T-cell (primary cell): ENCODE data around the gene XAB2. TPM values are rescaled to one million over a fixed set of nuclear protein-coding genes. Genes with fewer than 3 reads are reported as not detected.

ENCODE experiments used
- ATAC-seq, 4 experiments: fragments of 200-7000 bp in 3 of 4; fragments of 150-1000 bp in 1 of 4; cut with Tn5 transposase; replicated peaks in 1 of 4; 1 replicate in 3 of 4; 2 replicates in 1 of 4; pipeline ENCODE4 v1.10.0; 2021; ENCODE audit warnings: moderate library complexity in 3 of 4, mild to moderate bottlenecking in 2 of 4, moderate number of reproducible peaks in 1 of 4
- CTCF ChIA-PET, 2 donors: fragments of 300-600 bp; sonication (Branson Sonifier 250); formaldehyde crosslinking; loops; one replicate each; lab custom pipeline; 2022; ENCODE audit warnings: antibody characterized with exemption in 2 of 2; lab: Charles Lee
- POLR2A ChIA-PET, 2 donors: fragments of 300-600 bp; sonication (Branson Sonifier 250); formaldehyde crosslinking; loops; one replicate each; lab custom pipeline; 2022; ENCODE audit warnings: antibody characterized with exemption in 2 of 2; lab: Charles Lee
- DNase-seq, 35 experiments: peaks; one replicate each; pipeline versions ENCODE4 v3.0.0 to v3.0.0-alpha.2; 2013 to 2023
- H3K27ac ChIP-seq: one replicate; pipeline ENCODE4 v1.5.1; 2013; ENCODE audit warnings: low read length
- H3K27me3 ChIP-seq, 2 experiments: replicated peaks in 1 of 2; 1 replicate in 1 of 2; 2 replicates in 1 of 2; pipeline versions ENCODE4 v1.6.1 to v1.7.0; 2013; ENCODE audit warnings: low read length in 1 of 2, mixed read lengths in 1 of 2; ENCODE audit not compliant: control insufficient read depth in 2 of 2, insufficient read depth in 2 of 2; ENCODE audit errors: extremely low read depth in 1 of 2
- H3K36me3 ChIP-seq, 2 donors: 1 replicate in 1 of 2; 2 replicates in 1 of 2; pipeline versions ENCODE4 v1.6.1 to v1.7.0; 2013; ENCODE audit warnings: low read length in 1 of 2; ENCODE audit not compliant: control insufficient read depth in 2 of 2, insufficient read depth in 1 of 2; ENCODE audit errors: extremely low read depth in 1 of 2
- H3K4me1 ChIP-seq, 2 experiments: 1 replicate in 1 of 2; 2 replicates in 1 of 2; pipeline versions ENCODE4 v1.6.1 to v1.7.0; 2013; ENCODE audit warnings: low read length in 2 of 2, mixed read lengths in 1 of 2; ENCODE audit not compliant: insufficient read depth in 2 of 2, control insufficient read depth in 1 of 2; ENCODE audit errors: extremely low read depth in 1 of 2
- H3K4me3 ChIP-seq, 2 donors: 1 replicate in 1 of 2; 2 replicates in 1 of 2; pipeline versions ENCODE4 v1.5.1 to v1.7.0; 2013; ENCODE audit warnings: mild to moderate bottlenecking in 2 of 2, low read length in 1 of 2, moderate library complexity in 1 of 2; ENCODE audit not compliant: control insufficient read depth in 1 of 2; ENCODE audit errors: extremely low read depth in 1 of 2
- H3K9me3 ChIP-seq: 2 replicates; pipeline ENCODE4 v1.7.0; 2013
- H3K27ac Mint-ChIP-seq, 2 donors: one replicate each; pipeline ENCODE4 v1.8.0; 2020 to 2021; ENCODE audit warnings: mild to moderate bottlenecking in 2 of 2, mixed read lengths in 2 of 2
- H3K27me3 Mint-ChIP-seq, 2 donors: one replicate each; pipeline ENCODE4 v1.8.0; 2021 to 2022; ENCODE audit warnings: mixed read lengths in 2 of 2
- H3K36me3 Mint-ChIP-seq: one replicate; pipeline ENCODE4 v1.8.0; 2021; ENCODE audit warnings: mixed read lengths
- H3K4me1 Mint-ChIP-seq, 3 donors: one replicate each; pipeline ENCODE4 v1.8.0; 2020 to 2022; ENCODE audit warnings: mixed read lengths in 3 of 3, mild to moderate bottlenecking in 1 of 3
- H3K4me3 Mint-ChIP-seq, 3 donors: one replicate each; pipeline ENCODE4 v1.8.0; 2020 to 2022; ENCODE audit warnings: mild to moderate bottlenecking in 3 of 3, mixed read lengths in 3 of 3, moderate library complexity in 3 of 3
- H3K9me3 Mint-ChIP-seq, 3 donors: one replicate each; pipeline ENCODE4 v1.8.0; 2020 to 2022; ENCODE audit warnings: mixed read lengths in 3 of 3
- WGBS: methylation state at CpG from one replicate; pipeline ENCODE4 v1.1.5; 2013; ENCODE audit warnings: missing lambda C conversion rate; ENCODE audit not compliant: insufficient coverage; 5-methylcytosine and 5-hydroxymethylcytosine counted together
- total RNA-seq, 35 experiments: library from RNA in 6 of 35; stranded (reverse) in 6 of 35; fragments of 120-200 nt in 1 of 35; gene quantifications; one replicate each; pipeline versions ENCODE4 v1.2.1 to v1.2.4 and lab custom pipeline; 2013 to 2026

The XAB2 gene
- total RNA-seq, 5 donors from 2014 or later (not counting 1 experiment from before 2014, with no cell fraction given) = 59.9 to 82.6 (median 78.1) TPM

DNA sequence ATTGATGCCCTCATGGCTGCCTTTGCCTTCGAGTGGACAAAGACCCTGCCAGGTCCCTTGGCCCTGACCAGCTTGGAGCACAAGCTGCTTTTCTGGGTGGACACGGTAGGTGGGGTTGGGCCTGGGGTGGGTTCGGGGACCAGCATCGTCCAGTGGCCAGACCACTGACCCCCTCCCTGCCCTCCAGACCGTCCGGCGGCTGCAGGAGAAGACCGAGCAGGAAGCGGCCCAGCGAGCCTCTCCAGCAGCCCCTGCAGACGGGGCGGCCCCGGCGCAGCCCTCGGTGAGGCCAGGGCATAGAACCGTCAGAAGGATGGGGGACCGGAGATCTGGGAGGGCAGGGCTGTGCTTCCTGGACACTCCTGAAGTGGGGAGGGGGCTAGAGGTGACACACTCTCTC lies 23.1 kb downstream of the XAB2 start:
- WGBS = 88% methylated on average over 8 of the region's 17 CpGs
- no peak overlapping the region for H3K27ac ChIP-seq
- CTCF ChIA-PET = interaction anchor here in 1 of 2 donors (0.6 kb wide), 2 partner anchors 38 to 522 kb away, joined by 4 to 5 read pairs; no protein-coding TSS in a partner anchor
- peaks cover 18 to 23% of the 10 kb centered on the region in 2 donors for H3K27me3 Mint-ChIP-seq
- no peaks in the 10 kb centered on the region for H3K36me3 ChIP-seq
- peaks cover 0 to 47% of the 10 kb centered on the region in 2 experiments for H3K27me3 ChIP-seq
- no peak overlapping the region for H3K27ac Mint-ChIP-seq
- ATAC-seq (no peak), DNase-seq (no peak)
- H3K9me3 ChIP-seq = no peaks in the 10 kb centered on the region
- H3K4me1 Mint-ChIP-seq = peaks cover 0 to 11% (median 0%) of the 10 kb centered on the region in 3 donors
- H3K9me3 Mint-ChIP-seq = no peaks in the 10 kb centered on the region
- no peak overlapping the region for H3K4me3 Mint-ChIP-seq
- POLR2A ChIA-PET = interaction anchor here in 1 of 2 donors (0.6 kb wide), 1 partner anchor 14 kb away, joined by 7 read pairs; no protein-coding TSS in a partner anchor
- H3K4me1 ChIP-seq = peaks cover 5 to 7% of the 10 kb centered on the region in 2 experiments
- H3K4me3 ChIP-seq = no peak overlapping the region
- no peaks in the 10 kb centered on the region for H3K36me3 Mint-ChIP-seq

DNA sequence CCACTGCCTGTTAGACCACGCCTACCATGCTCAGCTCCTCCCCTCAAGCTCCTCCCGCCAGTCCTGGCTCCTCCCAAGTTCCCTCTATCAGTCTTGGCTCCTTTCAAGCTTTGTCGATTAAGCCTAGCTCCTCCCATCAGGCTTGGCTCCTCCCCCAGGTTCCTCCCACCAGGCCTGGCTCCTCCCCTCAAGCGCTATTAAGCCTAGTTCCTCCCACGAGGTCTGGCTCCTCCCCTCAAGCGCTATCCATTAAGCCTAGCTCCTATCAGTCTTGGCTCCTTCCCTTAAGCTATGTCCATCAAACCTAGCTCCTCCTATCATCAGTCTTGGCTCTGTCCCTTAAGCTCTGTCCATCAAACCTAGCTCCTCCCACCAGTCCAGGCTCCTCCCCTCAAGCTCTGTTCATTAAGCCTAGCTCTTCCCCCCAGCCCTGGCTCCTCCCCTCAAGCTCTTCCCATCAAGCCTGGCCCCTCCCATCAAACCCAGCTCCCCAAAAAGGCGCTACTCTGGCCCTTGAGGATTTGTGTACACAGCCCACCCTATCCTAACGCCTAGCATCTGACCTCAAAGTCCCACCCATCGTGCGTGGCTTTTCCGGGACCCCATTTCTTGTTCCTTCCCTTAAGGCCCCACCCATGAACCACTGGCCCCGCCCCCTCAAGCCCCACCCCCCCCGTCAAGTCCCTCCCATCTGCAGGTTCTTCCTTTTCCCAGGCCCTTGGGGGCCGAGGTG lies 23.7 kb downstream of the XAB2 start:
- Histone ChIP-seq H3K27ac (no peak overlapping the region), H3K4me3 (no peak overlapping the region), H3K4me1 (peaks cover 5 to 7% of the 10 kb centered on the region in 2 experiments), H3K9me3 (no peaks in the 10 kb centered on the region), H3K27me3 (peaks cover 0 to 47% of the 10 kb centered on the region in 2 experiments), H3K36me3 (no peaks in the 10 kb centered on the region)
- ChIA-PET CTCF (interaction anchor here in 1 of 2 donors (0.6 kb wide), 2 partner anchors 37 to 521 kb away, joined by 4 to 5 read pairs; no protein-coding TSS in a partner anchor), POLR2A (interaction anchor here in 1 of 2 donors (0.6 kb wide), 1 partner anchor 15 kb away, joined by 7 read pairs; no protein-coding TSS in a partner anchor)
- Mint-ChIP-seq H3K9me3 (no peaks in the 10 kb centered on the region), H3K4me3 (no peak overlapping the region), H3K27me3 (peaks cover 18 to 23% of the 10 kb centered on the region in 2 donors), H3K4me1 (peaks cover 0 to 11% (median 0%) of the 10 kb centered on the region in 3 donors), H3K27ac (no peak overlapping the region), H3K36me3 (no peaks in the 10 kb centered on the region)
- DNase-seq (peak in 11 of 35 experiments; percentile 18 to 41 (median 23)), ATAC-seq (peak in 2 of 4 experiments; percentile 23 to 64)
- WGBS = 67% methylated on average over 8 of the region's 14 CpGs

DNA sequence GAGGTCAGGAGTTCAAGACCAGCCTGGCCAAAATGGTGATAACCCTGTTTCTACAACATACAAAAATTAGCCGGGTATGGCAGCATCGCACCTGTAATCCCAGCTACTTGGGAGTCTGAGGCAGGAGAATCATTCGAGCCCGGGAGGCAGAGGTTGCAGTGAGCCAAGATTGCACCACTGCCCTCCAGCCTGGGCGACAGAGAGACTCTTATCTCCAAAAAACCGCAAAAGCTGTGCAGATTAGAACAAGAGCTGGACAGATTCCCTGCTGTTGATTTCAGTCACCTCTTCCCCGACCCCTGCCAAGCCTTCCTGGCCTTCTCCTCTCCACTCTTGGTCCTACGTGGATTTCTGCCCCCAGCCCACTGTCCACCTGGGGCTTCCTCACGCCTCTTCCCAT lies 25.4 kb downstream of the XAB2 start:
- ATAC-seq (no peak), DNase-seq (no peak)
- POLR2A ChIA-PET = no interaction called here
- Mint-ChIP-seq H3K4me1 (peaks cover 0 to 11% (median 0%) of the 10 kb centered on the region in 3 donors), H3K36me3 (no peaks in the 10 kb centered on the region), H3K27ac (no peak overlapping the region), H3K4me3 (no peak overlapping the region), H3K9me3 (no peaks in the 10 kb centered on the region), H3K27me3 (peaks cover 19 to 23% of the 10 kb centered on the region in 2 donors)
- no peak overlapping the region for H3K4me3 ChIP-seq
- H3K4me1 ChIP-seq = peaks cover 5 to 7% of the 10 kb centered on the region in 2 experiments
- no peaks in the 10 kb centered on the region for H3K36me3 ChIP-seq
- CTCF ChIA-PET = no interaction called here
- H3K27me3 ChIP-seq = peaks cover 0 to 48% of the 10 kb centered on the region in 2 experiments
- no peaks in the 10 kb centered on the region for H3K9me3 ChIP-seq
- no peak overlapping the region for H3K27ac ChIP-seq
- WGBS = 93% methylated on average over 9 of the region's 9 CpGs

DNA sequence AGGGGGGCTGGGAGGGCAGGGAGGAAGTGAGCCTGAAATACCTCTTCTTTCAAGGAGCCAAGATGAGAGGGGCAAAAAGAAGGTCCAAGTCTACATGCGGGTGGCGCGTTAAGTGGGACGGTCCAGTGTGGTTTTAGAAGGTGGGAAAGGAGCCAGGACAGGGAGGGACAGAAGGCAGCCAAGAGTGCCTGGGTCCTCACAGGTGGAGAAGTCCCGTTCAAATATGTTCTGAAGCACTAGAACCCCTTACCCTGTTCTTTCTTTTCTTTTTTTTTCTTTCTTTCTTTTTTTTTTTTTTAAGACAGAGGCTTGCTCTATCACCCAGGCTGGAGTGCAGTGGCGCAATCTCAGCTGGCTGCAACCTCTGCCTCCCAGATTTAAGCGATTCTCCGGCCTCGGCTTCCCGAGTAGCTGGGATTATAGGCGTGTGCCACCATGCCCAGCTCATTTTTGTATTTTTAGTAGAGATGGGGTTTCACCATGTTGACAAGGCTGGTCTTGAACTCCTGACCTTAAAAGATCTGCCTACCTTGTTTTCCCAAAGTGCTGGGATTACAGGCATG lies 26.3 kb downstream of the XAB2 start:
- H3K4me3 ChIP-seq = no peak overlapping the region
- H3K36me3 Mint-ChIP-seq = no peaks in the 10 kb centered on the region
- no peaks in the 10 kb centered on the region for H3K9me3 ChIP-seq
- CTCF ChIA-PET = interaction anchor here in 1 of 2 donors (0.6 kb wide), 1 partner anchor 30 kb away, joined by 10 read pairs; no protein-coding TSS in a partner anchor
- H3K27me3 Mint-ChIP-seq = peaks cover 27 to 28% of the 10 kb centered on the region in 2 donors
- no peak overlapping the region for H3K4me3 Mint-ChIP-seq
- no peaks in the 10 kb centered on the region for H3K36me3 ChIP-seq
- WGBS = 70% methylated on average over 4 of the region's 11 CpGs
- ATAC-seq (no peak), DNase-seq (no peak)
- peaks cover 5 to 7% of the 10 kb centered on the region in 2 experiments for H3K4me1 ChIP-seq
- H3K9me3 Mint-ChIP-seq = no peaks in the 10 kb centered on the region
- H3K27ac ChIP-seq = no peak overlapping the region
- POLR2A ChIA-PET = no interaction called here
- peaks cover 0 to 11% (median 0%) of the 10 kb centered on the region in 3 donors for H3K4me1 Mint-ChIP-seq
- H3K27ac Mint-ChIP-seq = no peak overlapping the region
- H3K27me3 ChIP-seq = peaks cover 2 to 54% of the 10 kb centered on the region in 2 experiments

DNA sequence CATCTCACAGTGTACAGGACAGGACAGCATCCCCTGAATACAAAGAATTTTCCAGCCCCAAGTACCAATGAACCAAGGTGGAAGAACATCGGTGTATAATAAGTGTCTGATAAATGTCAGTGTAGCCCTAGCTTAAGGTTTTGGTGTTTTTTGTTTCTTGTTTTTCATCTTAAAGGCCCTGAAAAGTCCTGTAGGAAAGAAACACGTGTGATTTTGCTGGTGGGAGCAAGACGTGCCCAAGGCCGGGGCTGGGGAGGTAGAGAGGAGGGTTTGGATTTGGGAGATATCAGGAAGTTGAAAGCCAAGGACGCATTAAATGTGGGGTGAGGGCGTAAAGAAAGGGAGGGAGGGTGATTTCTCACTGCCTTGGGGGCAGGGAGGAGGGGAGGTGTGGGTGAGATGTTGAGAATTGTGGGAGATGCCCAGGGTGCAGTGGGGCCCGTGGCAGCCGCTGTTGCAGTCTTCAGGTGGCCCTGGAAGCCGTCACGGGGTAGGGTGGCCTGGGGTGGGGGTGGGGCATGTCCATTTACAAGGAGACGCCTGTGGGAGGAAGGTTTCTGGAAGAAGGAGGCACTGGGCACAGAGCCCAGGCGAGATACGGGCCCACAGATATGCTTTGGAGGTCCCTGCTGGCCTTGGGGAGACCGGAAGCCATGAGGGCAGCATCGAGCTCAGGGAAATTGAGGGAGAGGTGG lies 27.0 kb downstream of the XAB2 start:
- Mint-ChIP-seq H3K27me3 (peaks cover 33 to 34% of the 10 kb centered on the region in 2 donors), H3K36me3 (no peaks in the 10 kb centered on the region), H3K9me3 (no peaks in the 10 kb centered on the region), H3K27ac (no peak overlapping the region), H3K4me3 (no peak overlapping the region), H3K4me1 (peaks cover 0 to 11% (median 0%) of the 10 kb centered on the region in 3 donors)
- ChIA-PET POLR2A (no interaction called here), CTCF (no interaction called here)
- H3K4me3 ChIP-seq = no peak overlapping the region
- DNase-seq = no peak
- H3K9me3 ChIP-seq = no peaks in the 10 kb centered on the region
- H3K4me1 ChIP-seq = peaks cover 4 to 7% of the 10 kb centered on the region in 2 experiments
- no peaks in the 10 kb centered on the region for H3K36me3 ChIP-seq
- peaks cover 2 to 54% of the 10 kb centered on the region in 2 experiments for H3K27me3 ChIP-seq
- ATAC-seq = no peak
- no peak overlapping the region for H3K27ac ChIP-seq
- WGBS = 45% methylated on average over 11 of the region's 15 CpGs

- peaks cover 0 to 5% (median 2%) of the 10 kb centered on the region in 3 donors for H3K4me1 Mint-ChIP-seq
- Histone ChIP-seq H3K9me3 (no peaks in the 10 kb centered on the region), H3K4me1 (peaks cover 0 to 12% of the 10 kb centered on the region in 2 experiments), H3K27ac (no peak overlapping the region), H3K27me3 (peaks cover 2 to 54% of the 10 kb centered on the region in 2 experiments), H3K36me3 (no peaks in the 10 kb centered on the region), H3K4me3 (no peak overlapping the region)
- ChIA-PET POLR2A (interaction anchor here in 1 of 2 donors (0.6 kb wide), 1 partner anchor 1614 kb away, joined by 10 read pairs; no protein-coding TSS in a partner anchor), CTCF (no interaction called here)
- H3K36me3 Mint-ChIP-seq = no peaks in the 10 kb centered on the region
- H3K27ac Mint-ChIP-seq = no peak overlapping the region
- H3K27me3 Mint-ChIP-seq = peaks cover 36 to 38% of the 10 kb centered on the region in 2 donors
- H3K9me3 Mint-ChIP-seq = no peaks in the 10 kb centered on the region
- no peak for DNase-seq
- no peak for ATAC-seq
- H3K4me3 Mint-ChIP-seq = no peak overlapping the region
Measured at GRCh38 chr19:7600721-7601120, 28.6 kb downstream of the XAB2 start.
